HFFc6 (cell line): ENCODE measurements around the gene CASP3. TPM values are rescaled to one million over a fixed set of nuclear protein-coding genes. Genes with fewer than 3 reads are reported as not detected.

Experiments
- DNase-seq: peaks from one replicate; pipeline ENCODE4 v3.0.0-alpha.2; 2018
- H3K27ac Mint-ChIP-seq: 2 replicates; pipeline ENCODE4 v1.8.0; 2020; ENCODE audit warnings: mild to moderate bottlenecking, mixed read lengths
- H3K27me3 Mint-ChIP-seq: 2 replicates; pipeline ENCODE4 v1.8.0; 2021; ENCODE audit warnings: mild to moderate bottlenecking, moderate library complexity, mixed read lengths; ENCODE audit not compliant: insufficient read depth
- H3K36me3 Mint-ChIP-seq: 2 replicates; pipeline ENCODE4 v1.8.0; 2021; ENCODE audit warnings: low read depth, mixed read lengths
- H3K4me1 Mint-ChIP-seq: 2 replicates; pipeline ENCODE4 v1.8.0; 2020; ENCODE audit warnings: low read depth, mixed read lengths
- H3K4me3 Mint-ChIP-seq: 2 replicates; pipeline ENCODE4 v1.8.0; 2020; ENCODE audit warnings: mild to moderate bottlenecking, moderate library complexity, mixed read lengths
- H3K9me3 Mint-ChIP-seq: 2 replicates; pipeline ENCODE4 v1.8.0; 2020; ENCODE audit warnings: mild to moderate bottlenecking, mixed read lengths
- CTCF ChIP-seq: fragments of 200-600 bp; sonication (generic); IDR thresholded peaks from 2 replicates; pipeline ENCODE4 v1.5.0; 2021; ENCODE audit warnings: antibody characterized with exemption, mild to moderate bottlenecking
- total RNA-seq, 6 experiments: library from RNA; stranded (reverse); fragmentation: NEBNext Ultra II Directional; extraction: Animal tissue kit (Norgen Biotek cat#: 25700); gene quantifications; 2 replicates in 1 of 6; 3 replicates in 5 of 6; pipeline ENCODE4 v1.2.3, GENCODE V29; 2021

Gene CASP3
- total RNA-seq, 6 experiments from 2014 or later = 25.8 to 31.6 (median 26.5) TPM

- H3K4me1 Mint-ChIP-seq = peaks cover 30% of the 10 kb centered on the region
- DNase-seq = no peak
- H3K36me3 Mint-ChIP-seq = peaks cover 21% of the 10 kb centered on the region
- no peak for TF ChIP-seq CTCF
- no peaks in the 10 kb centered on the region for H3K27me3 Mint-ChIP-seq
- peak overlapping the region; percentile 69; the same call in 1 of the 2 replicates for H3K27ac Mint-ChIP-seq
- no peaks in the 10 kb centered on the region for H3K9me3 Mint-ChIP-seq
- no peak overlapping the region for H3K4me3 Mint-ChIP-seq
These were observed 40.4 kb upstream of the CASP3 start for GRCh38 chr4:184689681-184690080.

DNA sequence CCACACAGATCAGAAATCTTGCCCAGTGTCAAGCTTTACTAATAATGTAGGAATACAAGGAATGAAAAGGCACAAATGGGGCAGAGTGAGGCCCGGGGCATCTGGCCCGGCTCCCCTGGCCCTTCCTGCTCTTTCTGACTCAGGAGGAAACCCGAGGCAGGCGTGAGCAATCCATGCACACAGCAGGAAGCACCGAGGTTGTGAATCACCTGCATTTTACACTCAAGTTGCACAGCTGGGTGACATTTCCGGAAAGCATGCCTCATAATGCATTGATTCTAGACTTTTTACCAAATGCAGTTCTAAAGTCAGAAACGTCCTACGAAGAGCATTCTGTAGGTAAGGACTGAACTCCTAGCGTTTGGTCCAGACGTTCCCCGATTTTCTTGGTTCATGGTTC is 39.2 kb upstream of the CASP3 start:
- H3K4me1 Mint-ChIP-seq = peaks cover 36% of the 10 kb centered on the region
- peak; percentile 90 for DNase-seq

GRCh38 chr4:184688005-184688404 is 38.8 kb upstream of the CASP3 start:
- no peak for DNase-seq
- Mint-ChIP-seq H3K27ac (peak overlapping the region; percentile 86), H3K4me3 (peak overlapping the region; percentile 40), H3K27me3 (no peaks in the 10 kb centered on the region), H3K9me3 (no peaks in the 10 kb centered on the region), H3K36me3 (peaks cover 11% of the 10 kb centered on the region), H3K4me1 (peaks cover 36% of the 10 kb centered on the region)
- no peak for TF ChIP-seq CTCF

More for the DNA sequence above, 39.2 kb upstream of the CASP3 start:
- TF ChIP-seq CTCF = no peak
- Mint-ChIP-seq H3K27me3 (no peaks in the 10 kb centered on the region), H3K4me3 (peak overlapping the region; percentile 40), H3K9me3 (no peaks in the 10 kb centered on the region), H3K36me3 (peaks cover 14% of the 10 kb centered on the region), H3K27ac (peak overlapping the region; percentile 86)

GRCh38 chr4:184684491-184685189 is 35.4 kb upstream of the CASP3 start:
- Mint-ChIP-seq H3K36me3 (peaks cover 11% of the 10 kb centered on the region), H3K27ac (no peak overlapping the region), H3K27me3 (no peaks in the 10 kb centered on the region), H3K9me3 (no peaks in the 10 kb centered on the region), H3K4me3 (no peak overlapping the region), H3K4me1 (peaks cover 32% of the 10 kb centered on the region)
- no peak for DNase-seq
- no peak for TF ChIP-seq CTCF

GRCh38 chr4:184681916-184682315 is 32.7 kb upstream of the CASP3 start:
- Mint-ChIP-seq H3K27ac (no peak overlapping the region), H3K27me3 (no peaks in the 10 kb centered on the region)

More at GRCh38 chr4:184681916-184682315, 32.7 kb upstream of the CASP3 start:
- no peaks in the 10 kb centered on the region for H3K9me3 Mint-ChIP-seq
- peaks cover 11% of the 10 kb centered on the region for H3K36me3 Mint-ChIP-seq
- H3K4me3 Mint-ChIP-seq = no peak overlapping the region
- peaks cover 7% of the 10 kb centered on the region for H3K4me1 Mint-ChIP-seq
- no peak for DNase-seq
- TF ChIP-seq CTCF = no peak
